ENCODE results near the gene CABP1. TPM values are rescaled to one million over a fixed set of nuclear protein-coding genes. Genes with fewer than 3 reads are reported as not detected.

The CABP1 gene
- total and polyA plus RNA-seq, 9 of the 15 experiments (the other 6 are each of a cell fraction or from before 2014, with no cell fraction given), result not detected

DNA sequence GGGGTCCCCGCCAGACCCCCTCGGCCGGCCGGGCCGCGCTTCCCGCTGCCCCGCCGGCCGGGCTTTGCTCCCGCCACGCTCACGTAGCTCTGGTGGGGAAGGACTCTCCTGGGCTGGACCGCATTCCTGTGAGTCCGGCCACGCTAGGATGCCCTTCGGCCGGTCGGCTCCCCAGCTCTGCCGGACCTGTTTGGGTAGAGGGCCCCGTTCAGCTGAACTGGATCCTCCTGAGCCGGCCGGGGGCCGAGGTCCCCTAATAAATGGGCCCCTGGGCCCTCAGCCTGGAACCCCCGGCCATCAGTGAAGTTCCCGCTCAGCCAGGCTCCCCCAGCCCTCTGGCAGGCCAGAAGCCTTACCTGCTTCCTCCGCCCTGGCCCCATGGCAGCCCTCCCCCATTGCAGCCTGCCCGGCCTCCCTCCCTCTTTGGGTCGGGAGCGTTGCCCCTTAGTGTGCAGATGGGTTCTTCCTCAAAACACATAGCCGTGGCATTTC lies 70.4 kb downstream of the CABP1 start (continued):
- TF ChIP-seq YY1 (IDR thresholded peaks at IDR 0.05; ENCODE audit: borderline replicate concordance in 1 of 3, control insufficient read depth in 1 of 3, extremely low read depth in 1 of 3, insufficient read depth in 3 of 3, insufficient read length in 1 of 3, insufficient replicate concordance in 2 of 3, low read depth in 1 of 3, low read length in 2 of 3) (peak in 1 of 3 experiments; percentile 32), HDAC8 (tag; IDR thresholded peaks at IDR 0.05) (no peak), NFATC3 (IDR thresholded peaks at IDR 0.05) (no peak)

DNA sequence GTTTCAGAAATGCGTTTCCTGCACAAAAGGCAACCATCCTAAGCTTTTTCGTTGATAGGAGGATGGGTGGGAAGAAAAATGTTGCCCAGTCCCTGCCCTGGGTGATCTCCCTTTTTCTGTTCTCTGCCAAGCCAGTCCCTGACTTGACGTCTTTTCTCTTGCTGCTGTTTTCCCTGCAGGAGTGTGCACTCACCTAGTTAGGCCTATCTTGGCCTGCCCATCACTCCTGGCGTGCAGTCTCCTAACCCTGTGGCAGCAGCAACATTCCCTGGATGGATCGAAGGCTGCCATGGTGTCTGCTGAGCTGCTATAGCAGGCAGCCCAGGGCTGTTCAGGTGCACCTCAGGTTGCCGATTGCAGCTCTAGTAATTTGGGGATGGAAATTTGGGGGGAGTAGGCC lies 71.0 kb downstream of the CABP1 start:
- H3K27me3 ChIP-seq (ENCODE audit: control insufficient read depth in 2 of 2, insufficient read depth in 2 of 2, low read length in 2 of 2), result no peaks in the 10 kb centered on the region
- ATAC-seq (no peak), FAIRE-seq (no peak), DNase-seq (ENCODE audit: extremely low read depth in 1 of 4, low spot score in 3 of 4) (no peak)
- peaks cover 36% of the 10 kb centered on the region for H3K36me3 ChIP-seq (ENCODE audit: control insufficient read depth, insufficient read depth, low read length)
- H3K9ac ChIP-seq (ENCODE audit: insufficient read depth in 1 of 2, low read depth in 2 of 2, low read length in 2 of 2), result peak overlapping the region; percentile 75 to 76; a peak in 3 of 4 replicates
- no peak overlapping the region for H2AFZ ChIP-seq (ENCODE audit: low read depth, low read length)
- CTCF ChIA-PET (ENCODE audit: low intra/inter-chr PET ratio), result interaction anchor here (0.6 to 1.2 kb wide), 3 partner anchors 60 to 386 kb away, joined by 3 to 5 read pairs (median 4); no protein-coding TSS in a partner anchor
- TF ChIP-seq HDAC1 (IDR thresholded peaks at IDR 0.05) (no peak), HIVEP1 (CRISPR knock-in tag; IDR thresholded peaks at IDR 0.05) (no peak)
- TF ChIP-seq, protein P1, sequence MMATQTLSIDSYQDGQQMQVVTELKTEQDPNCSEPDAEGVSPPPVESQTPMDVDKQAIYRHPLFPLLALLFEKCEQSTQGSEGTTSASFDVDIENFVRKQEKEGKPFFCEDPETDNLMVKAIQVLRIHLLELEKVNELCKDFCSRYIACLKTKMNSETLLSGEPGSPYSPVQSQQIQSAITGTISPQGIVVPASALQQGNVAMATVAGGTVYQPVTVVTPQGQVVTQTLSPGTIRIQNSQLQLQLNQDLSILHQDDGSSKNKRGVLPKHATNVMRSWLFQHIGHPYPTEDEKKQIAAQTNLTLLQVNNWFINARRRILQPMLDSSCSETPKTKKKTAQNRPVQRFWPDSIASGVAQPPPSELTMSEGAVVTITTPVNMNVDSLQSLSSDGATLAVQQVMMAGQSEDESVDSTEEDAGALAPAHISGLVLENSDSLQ (IDR thresholded peaks at IDR 0.05), result 0 out of 2 replicates have a peak, but pooled peaks have one; percentile 20
- peaks cover 16% of the 10 kb centered on the region for H3K79me2 ChIP-seq (ENCODE audit: control insufficient read depth, insufficient read depth, low read length)
- H3K4me2 ChIP-seq (ENCODE audit: insufficient read depth, low read length), result peak overlapping the region; percentile 77
- H3K9me1 ChIP-seq (ENCODE audit: control insufficient read depth, insufficient read depth, low read length), result no peaks in the 10 kb centered on the region
- H4K20me1 ChIP-seq (replicated peaks; ENCODE audit: control insufficient read depth, insufficient read depth, low read length), result no peaks in the 10 kb centered on the region; the same call in 1 of the 2 replicates
- POLR2A ChIA-PET, result interaction anchor here (0.5 to 2.8 kb wide), 11 partner anchors 9 to 407 kb away, joined by 3 to 22 read pairs (median 3); no protein-coding TSS in a partner anchor
- H3K4me1 ChIP-seq (replicated peaks in 1 of 2; ENCODE audit: control insufficient read depth in 2 of 2, insufficient read depth in 2 of 2, low read length in 2 of 2), result peaks cover 7 to 17% of the 10 kb centered on the region in 2 experiments; a peak in 4 of 5 replicates
- no peak overlapping the region for H3K27ac ChIP-seq (ENCODE audit: extremely low read depth, low read depth, low read length)
- BruUV-seq (replicated peaks), result no TSS peak
- intact Hi-C loops (cut with micrococcal nuclease) (loop anchor here (2.0 kb wide), 1 partner anchor 25 kb away; the partner anchor contains the start of gene MLEC), in situ Hi-C loops (cut with MboI) (loop anchor here (5.0 kb wide), 1 partner anchor 129 kb away; the partner anchor contains the start of gene POP5)
- H3K9me3 ChIP-seq (replicated peaks; ENCODE audit: control insufficient read depth, insufficient read depth, low read depth, low read length), result no peaks in the 10 kb centered on the region
- H3K4me3 ChIP-seq, result peak overlapping the region; percentile 83
- WGBS (ENCODE audit: insufficient coverage, low coverage, missing lambda C conversion rate), result 36% methylated on average over 6 of the region's 6 CpGs
